OCI-LY1 (cell line): ENCODE results near the gene BUB1B.

Experiments used
- EZH2 ChIP-seq: fragments of 200-600 bp; sonication (generic), shearing (Covaris generic); IDR thresholded peaks from 2 replicates; pipeline ENCODE4 v1.8.0; 2017; ENCODE audit warnings: borderline replicate concordance, mixed run types, mild to moderate bottlenecking, antibody characterized with exemption, low read length, moderate library complexity, mixed read lengths
- TF ChIP-seq, protein P1 (sequence below): fragments of 200-600 bp; sonication (generic), shearing (Covaris generic); IDR thresholded peaks from 2 replicates; pipeline ENCODE4 v1.5.1; 2017; ENCODE audit warnings: mild to moderate bottlenecking, antibody characterized with exemption, low read length, moderate library complexity, mixed read lengths

DNA sequence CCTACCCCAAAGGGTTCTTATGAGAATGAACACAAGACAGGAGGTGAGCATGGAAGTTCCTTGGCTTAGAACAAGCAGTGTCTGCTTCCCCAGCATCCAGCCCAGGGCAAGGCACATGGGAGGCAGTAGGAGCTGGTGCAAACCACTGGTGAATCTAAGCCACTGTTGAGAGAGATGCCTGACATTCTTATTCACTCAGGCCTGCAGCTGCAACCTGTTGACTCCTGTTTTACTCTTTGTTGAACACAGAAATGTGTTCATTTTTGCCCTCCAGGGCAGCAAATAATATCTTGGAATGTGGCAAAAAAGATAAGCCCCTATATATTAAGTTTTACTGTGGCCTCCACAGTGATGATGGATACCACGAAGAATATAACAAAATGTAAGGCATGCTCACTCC is 69.1 kb downstream of the BUB1B start:
- TF ChIP-seq, protein P1, sequence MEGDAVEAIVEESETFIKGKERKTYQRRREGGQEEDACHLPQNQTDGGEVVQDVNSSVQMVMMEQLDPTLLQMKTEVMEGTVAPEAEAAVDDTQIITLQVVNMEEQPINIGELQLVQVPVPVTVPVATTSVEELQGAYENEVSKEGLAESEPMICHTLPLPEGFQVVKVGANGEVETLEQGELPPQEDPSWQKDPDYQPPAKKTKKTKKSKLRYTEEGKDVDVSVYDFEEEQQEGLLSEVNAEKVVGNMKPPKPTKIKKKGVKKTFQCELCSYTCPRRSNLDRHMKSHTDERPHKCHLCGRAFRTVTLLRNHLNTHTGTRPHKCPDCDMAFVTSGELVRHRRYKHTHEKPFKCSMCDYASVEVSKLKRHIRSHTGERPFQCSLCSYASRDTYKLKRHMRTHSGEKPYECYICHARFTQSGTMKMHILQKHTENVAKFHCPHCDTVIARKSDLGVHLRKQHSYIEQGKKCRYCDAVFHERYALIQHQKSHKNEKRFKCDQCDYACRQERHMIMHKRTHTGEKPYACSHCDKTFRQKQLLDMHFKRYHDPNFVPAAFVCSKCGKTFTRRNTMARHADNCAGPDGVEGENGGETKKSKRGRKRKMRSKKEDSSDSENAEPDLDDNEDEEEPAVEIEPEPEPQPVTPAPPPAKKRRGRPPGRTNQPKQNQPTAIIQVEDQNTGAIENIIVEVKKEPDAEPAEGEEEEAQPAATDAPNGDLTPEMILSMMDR = no peak
- TF ChIP-seq EZH2 = no peak
